Camera-type eye (tissue), 1 donor: ENCODE measurements around the gene CTPS2. TPM values are rescaled to one million over a fixed set of nuclear protein-coding genes. Genes with fewer than 3 reads are reported as not detected.

ENCODE experiments used
- total RNA-seq: library from RNA; depleted of rRNA; stranded (reverse); fragments of >200 nt; gene quantifications from one replicate; pipeline ENCODE4 v1.2.3, GENCODE V29; 2014

The CTPS2 gene, protein sequence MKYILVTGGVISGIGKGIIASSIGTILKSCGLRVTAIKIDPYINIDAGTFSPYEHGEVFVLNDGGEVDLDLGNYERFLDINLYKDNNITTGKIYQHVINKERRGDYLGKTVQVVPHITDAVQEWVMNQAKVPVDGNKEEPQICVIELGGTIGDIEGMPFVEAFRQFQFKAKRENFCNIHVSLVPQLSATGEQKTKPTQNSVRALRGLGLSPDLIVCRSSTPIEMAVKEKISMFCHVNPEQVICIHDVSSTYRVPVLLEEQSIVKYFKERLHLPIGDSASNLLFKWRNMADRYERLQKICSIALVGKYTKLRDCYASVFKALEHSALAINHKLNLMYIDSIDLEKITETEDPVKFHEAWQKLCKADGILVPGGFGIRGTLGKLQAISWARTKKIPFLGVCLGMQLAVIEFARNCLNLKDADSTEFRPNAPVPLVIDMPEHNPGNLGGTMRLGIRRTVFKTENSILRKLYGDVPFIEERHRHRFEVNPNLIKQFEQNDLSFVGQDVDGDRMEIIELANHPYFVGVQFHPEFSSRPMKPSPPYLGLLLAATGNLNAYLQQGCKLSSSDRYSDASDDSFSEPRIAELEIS
- 42.4 TPM for total RNA-seq

DNA sequence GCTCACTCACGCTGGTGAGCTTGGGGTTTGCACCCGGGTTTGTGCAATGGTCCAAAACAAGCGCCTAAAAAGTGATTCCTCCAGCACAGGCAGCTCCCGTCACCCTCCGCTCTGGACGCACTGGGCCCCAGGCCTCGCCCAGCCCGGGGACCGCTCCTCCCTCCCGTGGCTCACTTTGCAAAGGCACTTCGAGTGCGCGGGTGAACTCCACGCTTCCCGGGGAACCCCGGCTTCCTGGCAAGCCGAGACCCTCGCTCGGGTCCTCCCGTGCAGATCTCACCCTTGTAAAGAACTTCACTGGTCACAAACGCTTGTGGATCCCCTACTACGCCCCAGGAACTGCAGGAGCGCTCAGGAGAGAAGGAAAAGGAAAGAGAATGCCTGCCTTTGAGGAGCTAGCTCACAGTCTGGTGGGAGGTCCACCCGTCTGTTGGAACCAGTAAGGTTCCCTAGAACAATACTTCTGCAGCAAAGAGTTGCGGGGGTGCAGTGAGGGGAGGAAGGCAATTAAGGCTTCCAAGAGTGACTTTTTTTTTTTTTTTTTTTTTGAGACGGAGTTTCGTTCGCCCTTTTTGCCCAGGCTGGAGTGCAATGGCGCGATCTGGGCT, at the start of gene CTPS2:
Gene CTPS2 (minus strand): TSS at position 122 of the 608 bp plus-strand sequence. CDS start 9,767 bp downstream, outside the sequence.

DNA sequence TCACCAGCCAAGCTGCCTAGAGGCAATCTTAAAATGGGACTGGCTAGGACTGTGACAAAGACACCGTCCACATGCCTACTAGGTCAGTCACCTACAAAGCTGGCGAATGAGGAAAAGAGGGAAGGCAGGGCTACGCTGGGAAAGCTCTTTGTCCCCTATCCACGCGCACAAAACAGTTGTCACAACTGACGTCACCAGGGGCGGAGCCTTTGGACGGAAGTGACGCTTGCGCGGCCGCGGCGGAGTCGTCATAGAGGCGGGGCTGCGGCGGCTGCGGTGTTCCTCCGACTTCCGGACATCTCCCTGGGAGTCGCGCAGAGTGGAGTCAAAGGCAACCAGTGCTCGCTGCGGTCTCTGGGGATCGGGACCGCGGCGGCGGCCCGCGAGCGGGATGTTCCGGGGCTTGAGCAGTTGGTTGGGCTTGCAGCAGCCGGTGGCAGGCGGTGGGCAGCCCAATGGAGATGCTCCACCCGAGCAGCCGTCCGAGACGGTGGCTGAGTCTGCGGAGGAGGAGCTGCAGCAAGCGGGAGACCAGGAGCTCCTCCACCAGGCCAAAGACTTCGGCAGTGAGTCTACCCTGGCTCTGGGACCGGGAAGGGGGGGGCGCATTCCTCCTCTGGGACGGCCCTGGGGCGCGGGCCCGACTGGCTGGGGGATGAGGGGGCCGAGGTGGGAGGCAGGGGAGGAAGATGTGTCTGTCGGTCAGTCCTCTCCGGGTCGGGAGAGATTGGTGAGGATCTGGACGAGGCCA, 7.0 kb upstream of the CTPS2 start, which contains the start of gene SYAP1:
Gene SYAP1 (plus strand): TSS at position 279 of the 751 bp plus-strand sequence. CDS start 113 bp downstream, at position 392.

DNA sequence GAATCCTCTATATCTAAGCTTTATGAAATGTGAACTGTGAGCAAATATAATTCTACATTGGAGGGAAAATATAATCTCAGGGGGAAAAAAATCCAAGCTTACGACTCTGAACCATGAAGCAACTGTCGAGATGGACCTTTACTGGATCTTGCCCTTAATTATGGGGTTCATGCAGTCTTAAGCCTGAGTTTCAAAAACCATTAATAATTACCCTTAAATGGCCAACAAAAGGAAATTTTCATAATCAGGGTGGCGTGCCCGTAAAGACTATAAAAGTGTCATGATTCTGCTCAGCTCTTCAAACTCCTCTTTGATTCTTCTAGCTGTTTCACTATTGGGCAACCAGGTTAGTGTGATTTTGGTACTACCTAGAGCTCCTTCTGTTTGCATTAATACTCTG, 62.6 kb downstream of the CTPS2 start, which contains the start of gene S100G:
Gene S100G (plus strand): TSS at position 301 of the 400 bp plus-strand sequence. CDS start 849 bp downstream, outside the sequence.

Other genes starting within 250 kb of the CTPS2 start
- not detected for gene S100G, start 62.5 kb downstream of the CTPS2 start, total RNA-seq
- gene SYAP1, start 6.9 kb upstream of the CTPS2 start, total RNA-seq, result 24.7 TPM
- gene TXLNG, start 73.8 kb upstream of the CTPS2 start, total RNA-seq, result 19.8 TPM
- 91.7 TPM for gene RBBP7, start 157.7 kb upstream of the CTPS2 start, total RNA-seq
- gene REPS2, start 234.0 kb upstream of the CTPS2 start, total RNA-seq, result 18.8 TPM